Neural cell (in vitro differentiated cells): ENCODE data around the gene PKHD1. TPM values are rescaled to one million over a fixed set of nuclear protein-coding genes. Genes with fewer than 3 reads are reported as not detected.

Experiments
- H2AFZ ChIP-seq: fragments of 200-600, 300-800 bp; sonication (generic), shearing (Covaris generic); 2 replicates; pipeline ENCODE4 v1.6.0; 2014; ENCODE audit warnings: low read depth, mild to moderate bottlenecking, antibody characterized with exemption, low read length, moderate library complexity
- H3F3A ChIP-seq: fragments of 200-600 bp; shearing (Covaris generic); 2 replicates; pipeline ENCODE4 v1.6.1; 2016; ENCODE audit warnings: mild to moderate bottlenecking, moderate library complexity, mixed read lengths, antibody characterized with exemption, low read length; ENCODE audit not compliant: insufficient read depth, poor library complexity, severe bottlenecking
- H3K27ac ChIP-seq: fragments of 200-600, 300-800 bp; sonication (generic), shearing (Covaris generic); 2 replicates; pipeline ENCODE4 v1.5.1; 2014; ENCODE audit warnings: mild to moderate bottlenecking, low read length, moderate library complexity
- H3K27me3 ChIP-seq: fragments of 300-800, 200-600 bp; sonication (generic), shearing (Covaris generic); 2 replicates; pipeline ENCODE4 v1.6.0; 2014; ENCODE audit warnings: mild to moderate bottlenecking, low read depth, low read length, moderate library complexity; ENCODE audit not compliant: insufficient read depth
- H3K36me3 ChIP-seq: fragments of 300-800, 200-600 bp; sonication (generic), shearing (Covaris generic); 2 replicates; pipeline ENCODE4 v1.5.1; 2014; ENCODE audit warnings: mild to moderate bottlenecking, antibody characterized with exemption, low read length, moderate library complexity; ENCODE audit not compliant: insufficient read depth
- H3K4me2 ChIP-seq: fragments of 300-800, 200-600 bp; sonication (generic), shearing (Covaris generic); 2 replicates; pipeline ENCODE4 v1.6.0; 2014; ENCODE audit warnings: mild to moderate bottlenecking, low read length
- H3K4me3 ChIP-seq: fragments of 300-800, 200-600 bp; sonication (generic), shearing (Covaris generic); 2 replicates; pipeline ENCODE4 v1.5.1; 2014; ENCODE audit warnings: mild to moderate bottlenecking, low read length, moderate library complexity
- H3K79me2 ChIP-seq: fragments of 200-600 bp; shearing (Covaris generic); replicated peaks from 2 replicates; pipeline ENCODE4 v1.6.0; 2014; ENCODE audit warnings: mild to moderate bottlenecking, low read length, moderate library complexity; ENCODE audit not compliant: insufficient read depth
- H3K9ac ChIP-seq: fragments of 300-800, 200-600 bp; sonication (generic), shearing (Covaris generic); 2 replicates; pipeline ENCODE4 v1.6.1; 2016; ENCODE audit warnings: mild to moderate bottlenecking, low read length, mixed read lengths
- H3K9me2 ChIP-seq: fragments of 200-600 bp; shearing (Covaris generic); 2 replicates; pipeline ENCODE4 v1.6.1; 2016; ENCODE audit warnings: mild to moderate bottlenecking, low read length, mixed read lengths; ENCODE audit not compliant: insufficient read depth
- H3K9me3 ChIP-seq: fragments of 200-600, 300-800 bp; sonication (generic), shearing (Covaris generic); 2 replicates; pipeline ENCODE4 v1.6.1; 2016; ENCODE audit warnings: mild to moderate bottlenecking, mixed run types, low read length, moderate library complexity, mixed read lengths
- H4K20me1 ChIP-seq: fragments of 200-600 bp; shearing (Covaris generic); 2 replicates; pipeline ENCODE4 v1.6.1; 2016; ENCODE audit warnings: mild to moderate bottlenecking, mixed run types; ENCODE audit not compliant: insufficient read depth
- EP300 ChIP-seq: fragments of 450-650 bp; conservative IDR thresholded peaks from 2 replicates; pipeline ENCODE4 v1.6.1; 2014; ENCODE audit warnings: antibody characterized with exemption, mild to moderate bottlenecking, moderate library complexity; ENCODE audit not compliant: poor library complexity, severe bottlenecking
- EZH2 ChIP-seq: fragments of 200-600, 300-800 bp; shearing (Covaris generic), sonication (generic); IDR thresholded peaks from 2 replicates; pipeline ENCODE4 v1.6.1; 2014; ENCODE audit warnings: antibody characterized with exemption, low read length, borderline replicate concordance, mild to moderate bottlenecking; ENCODE audit not compliant: insufficient read depth, poor library complexity, severe bottlenecking
- MXI1 ChIP-seq: fragments of 450-650 bp; conservative IDR thresholded peaks from 2 replicates; pipeline ENCODE4 v1.6.1; 2014; ENCODE audit warnings: antibody characterized with exemption, mild to moderate bottlenecking; ENCODE audit not compliant: poor library complexity, severe bottlenecking
- POLR2AphosphoS5 ChIP-seq: IDR thresholded peaks from 2 replicates; pipeline ENCODE4 v1.6.1; 2012
- RAD21 ChIP-seq: fragments of 450-650 bp; conservative IDR thresholded peaks from 2 replicates; pipeline ENCODE4 v1.6.1; 2014; ENCODE audit warnings: antibody characterized with exemption, mild to moderate bottlenecking, moderate library complexity
- SMC3 ChIP-seq: fragments of 450-650 bp; conservative IDR thresholded peaks from 2 replicates; pipeline ENCODE4 v1.6.1; 2014; ENCODE audit warnings: antibody characterized with exemption, mild to moderate bottlenecking, moderate library complexity; ENCODE audit not compliant: poor library complexity
- TAF1 ChIP-seq: IDR thresholded peaks from 2 replicates; pipeline ENCODE4 v1.6.1; 2012; ENCODE audit warnings: low read depth
- polyA plus RNA-seq: library from polyadenylated mRNA; depleted of rRNA; stranded (reverse); fragments of >200 nt; gene quantifications from 2 replicates; pipeline ENCODE4 v1.2.3, GENCODE V29; 2014
- TF ChIP-seq, protein P1 (sequence below): fragments of 450-650 bp; IDR thresholded peaks from 2 replicates; pipeline ENCODE4 v1.5.1; 2014; ENCODE audit warnings: antibody characterized with exemption, mild to moderate bottlenecking, moderate library complexity; ENCODE audit not compliant: poor library complexity, severe bottlenecking
- TF ChIP-seq, protein P2 (sequence below): IDR thresholded peaks from 2 replicates; pipeline ENCODE4 v1.6.1; 2012; ENCODE audit warnings: borderline replicate concordance

The PKHD1 gene
- polyA plus RNA-seq, 1 donor from 2014 or later, result not detected

GRCh38 chr6:52010806-52011205, 76.6 kb downstream of the PKHD1 start:
- H3K79me2 ChIP-seq, result no peaks in the 10 kb centered on the region
- no peaks in the 10 kb centered on the region for H3K27me3 ChIP-seq

GRCh38 chr6:52010145-52010544, 77.3 kb downstream of the PKHD1 start:
- TF ChIP-seq MXI1 (no peak), POLR2AphosphoS5 (no peak), EZH2 (no peak), RAD21 (no peak), EP300 (no peak), SMC3 (no peak), TAF1 (no peak)
- TF ChIP-seq, protein P1, sequence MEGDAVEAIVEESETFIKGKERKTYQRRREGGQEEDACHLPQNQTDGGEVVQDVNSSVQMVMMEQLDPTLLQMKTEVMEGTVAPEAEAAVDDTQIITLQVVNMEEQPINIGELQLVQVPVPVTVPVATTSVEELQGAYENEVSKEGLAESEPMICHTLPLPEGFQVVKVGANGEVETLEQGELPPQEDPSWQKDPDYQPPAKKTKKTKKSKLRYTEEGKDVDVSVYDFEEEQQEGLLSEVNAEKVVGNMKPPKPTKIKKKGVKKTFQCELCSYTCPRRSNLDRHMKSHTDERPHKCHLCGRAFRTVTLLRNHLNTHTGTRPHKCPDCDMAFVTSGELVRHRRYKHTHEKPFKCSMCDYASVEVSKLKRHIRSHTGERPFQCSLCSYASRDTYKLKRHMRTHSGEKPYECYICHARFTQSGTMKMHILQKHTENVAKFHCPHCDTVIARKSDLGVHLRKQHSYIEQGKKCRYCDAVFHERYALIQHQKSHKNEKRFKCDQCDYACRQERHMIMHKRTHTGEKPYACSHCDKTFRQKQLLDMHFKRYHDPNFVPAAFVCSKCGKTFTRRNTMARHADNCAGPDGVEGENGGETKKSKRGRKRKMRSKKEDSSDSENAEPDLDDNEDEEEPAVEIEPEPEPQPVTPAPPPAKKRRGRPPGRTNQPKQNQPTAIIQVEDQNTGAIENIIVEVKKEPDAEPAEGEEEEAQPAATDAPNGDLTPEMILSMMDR, result no peak
- TF ChIP-seq, protein P2, sequence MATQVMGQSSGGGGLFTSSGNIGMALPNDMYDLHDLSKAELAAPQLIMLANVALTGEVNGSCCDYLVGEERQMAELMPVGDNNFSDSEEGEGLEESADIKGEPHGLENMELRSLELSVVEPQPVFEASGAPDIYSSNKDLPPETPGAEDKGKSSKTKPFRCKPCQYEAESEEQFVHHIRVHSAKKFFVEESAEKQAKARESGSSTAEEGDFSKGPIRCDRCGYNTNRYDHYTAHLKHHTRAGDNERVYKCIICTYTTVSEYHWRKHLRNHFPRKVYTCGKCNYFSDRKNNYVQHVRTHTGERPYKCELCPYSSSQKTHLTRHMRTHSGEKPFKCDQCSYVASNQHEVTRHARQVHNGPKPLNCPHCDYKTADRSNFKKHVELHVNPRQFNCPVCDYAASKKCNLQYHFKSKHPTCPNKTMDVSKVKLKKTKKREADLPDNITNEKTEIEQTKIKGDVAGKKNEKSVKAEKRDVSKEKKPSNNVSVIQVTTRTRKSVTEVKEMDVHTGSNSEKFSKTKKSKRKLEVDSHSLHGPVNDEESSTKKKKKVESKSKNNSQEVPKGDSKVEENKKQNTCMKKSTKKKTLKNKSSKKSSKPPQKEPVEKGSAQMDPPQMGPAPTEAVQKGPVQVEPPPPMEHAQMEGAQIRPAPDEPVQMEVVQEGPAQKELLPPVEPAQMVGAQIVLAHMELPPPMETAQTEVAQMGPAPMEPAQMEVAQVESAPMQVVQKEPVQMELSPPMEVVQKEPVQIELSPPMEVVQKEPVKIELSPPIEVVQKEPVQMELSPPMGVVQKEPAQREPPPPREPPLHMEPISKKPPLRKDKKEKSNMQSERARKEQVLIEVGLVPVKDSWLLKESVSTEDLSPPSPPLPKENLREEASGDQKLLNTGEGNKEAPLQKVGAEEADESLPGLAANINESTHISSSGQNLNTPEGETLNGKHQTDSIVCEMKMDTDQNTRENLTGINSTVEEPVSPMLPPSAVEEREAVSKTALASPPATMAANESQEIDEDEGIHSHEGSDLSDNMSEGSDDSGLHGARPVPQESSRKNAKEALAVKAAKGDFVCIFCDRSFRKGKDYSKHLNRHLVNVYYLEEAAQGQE, result no peak
- no peaks in the 10 kb centered on the region for H4K20me1 ChIP-seq
- H3K4me3 ChIP-seq, result no peak overlapping the region
- no peak overlapping the region for H3K9ac ChIP-seq
- no peaks in the 10 kb centered on the region for H3F3A ChIP-seq
- H3K9me2 ChIP-seq, result no peaks in the 10 kb centered on the region
- H3K27ac ChIP-seq, result no peak overlapping the region
- H3K36me3 ChIP-seq, result no peaks in the 10 kb centered on the region
- H3K27me3 ChIP-seq, result no peaks in the 10 kb centered on the region
- no peaks in the 10 kb centered on the region for H3K9me3 ChIP-seq
- no peaks in the 10 kb centered on the region for H3K79me2 ChIP-seq
- H3K4me2 ChIP-seq, result no peak overlapping the region
- H2AFZ ChIP-seq, result no peak overlapping the region

More at GRCh38 chr6:52010806-52011205, 76.6 kb downstream of the PKHD1 start:
- H3K4me3 ChIP-seq, result no peak overlapping the region
- TF ChIP-seq EP300 (no peak), MXI1 (no peak), RAD21 (no peak), EZH2 (no peak)
- no peak overlapping the region for H2AFZ ChIP-seq
- H3K4me2 ChIP-seq, result no peak overlapping the region
- H3K9me2 ChIP-seq, result no peaks in the 10 kb centered on the region
- H3F3A ChIP-seq, result no peaks in the 10 kb centered on the region
- no peak overlapping the region for H3K27ac ChIP-seq
- H3K9ac ChIP-seq, result no peak overlapping the region
- H3K36me3 ChIP-seq, result no peaks in the 10 kb centered on the region
- no peaks in the 10 kb centered on the region for H3K9me3 ChIP-seq
- no peaks in the 10 kb centered on the region for H4K20me1 ChIP-seq
